GM23338 (cell line): ENCODE measurements around the gene ITGB7. TPM values are rescaled to one million over a fixed set of nuclear protein-coding genes. Genes with fewer than 3 reads are reported as not detected.

Experiments
- ATAC-seq: fragments of 200-7000 bp; cut with Tn5 transposase; 3 replicates; pipeline ENCODE4 v1.9.1; 2020
- DNase-seq: peaks from one replicate; pipeline ENCODE4 v3.0.0-alpha.2; 2015; ENCODE audit warnings: low spot score
- H2AFZ ChIP-seq: fragments of 200-600 bp; sonication (generic); 2 replicates; pipeline ENCODE4 v1.8.0; 2016; ENCODE audit warnings: antibody characterized with exemption, mild to moderate bottlenecking, moderate library complexity
- H3F3A ChIP-seq: fragments of 200-600 bp; sonication (generic); replicated peaks from 2 replicates; pipeline ENCODE4 v1.8.0; 2017; ENCODE audit warnings: antibody characterized with exemption, mixed run types, low read depth
- H3K27ac ChIP-seq: fragments of 200-600 bp; sonication (generic); 2 replicates; pipeline ENCODE4 v1.6.1; 2016; ENCODE audit warnings: low read depth
- H3K27me3 ChIP-seq: fragments of 200-600 bp; sonication (generic); 2 replicates; pipeline ENCODE4 v1.8.0; 2016; ENCODE audit warnings: mild to moderate bottlenecking, mixed run types, moderate library complexity; ENCODE audit not compliant: insufficient read depth
- H3K36me3 ChIP-seq: fragments of 200-600 bp; sonication (generic); 2 replicates; pipeline ENCODE4 v1.8.0; 2016; ENCODE audit warnings: mild to moderate bottlenecking; ENCODE audit not compliant: insufficient read depth
- H3K4me1 ChIP-seq: fragments of 200-600 bp; sonication (generic); 2 replicates; pipeline ENCODE4 v1.8.0; 2016; ENCODE audit warnings: mild to moderate bottlenecking, moderate library complexity; ENCODE audit not compliant: insufficient read depth
- H3K4me2 ChIP-seq: fragments of 200-600 bp; sonication (generic); 2 replicates; pipeline ENCODE4 v1.7.1; 2017; ENCODE audit warnings: mixed run types
- H3K4me3 ChIP-seq: fragments of 200-600 bp; sonication (generic); 2 replicates; pipeline ENCODE4 v1.6.1; 2016; ENCODE audit warnings: mixed run types
- H3K79me2 ChIP-seq: fragments of 200-600 bp; sonication (generic); replicated peaks from 2 replicates; pipeline ENCODE4 v1.8.0; 2017; ENCODE audit warnings: mild to moderate bottlenecking; ENCODE audit not compliant: insufficient read depth
- H3K9me2 ChIP-seq: fragments of 200-600 bp; sonication (generic); 2 replicates; pipeline ENCODE4 v1.8.0; 2017; ENCODE audit not compliant: insufficient read depth
- H4K20me1 ChIP-seq: fragments of 200-600 bp; sonication (generic); replicated peaks from 2 replicates; pipeline ENCODE4 v1.8.0; 2017; ENCODE audit warnings: mild to moderate bottlenecking; ENCODE audit not compliant: insufficient read depth
- H3K27ac Mint-ChIP-seq: 2 replicates; pipeline ENCODE4 v1.8.0; 2020; ENCODE audit warnings: inconsistent platforms, mild to moderate bottlenecking, moderate library complexity, mixed read lengths
- H3K27me3 Mint-ChIP-seq: 3 replicates; pipeline ENCODE4 v1.8.0; 2022; ENCODE audit warnings: low read depth, mild to moderate bottlenecking, moderate library complexity, mixed read lengths, inconsistent platforms; ENCODE audit not compliant: insufficient read depth, poor library complexity
- H3K36me3 Mint-ChIP-seq: 3 replicates; pipeline ENCODE4 v1.8.0; 2021; ENCODE audit warnings: low read depth, mild to moderate bottlenecking, inconsistent platforms, moderate library complexity, mixed read lengths
- H3K4me1 Mint-ChIP-seq: 3 replicates; pipeline ENCODE4 v1.8.0; 2020; ENCODE audit warnings: mild to moderate bottlenecking, inconsistent platforms, mixed read lengths
- H3K4me3 Mint-ChIP-seq: 3 replicates; pipeline ENCODE4 v1.8.0; 2021; ENCODE audit warnings: moderate library complexity, mild to moderate bottlenecking, inconsistent platforms, mixed read lengths
- H3K9me3 Mint-ChIP-seq: 3 replicates; pipeline ENCODE4 v1.8.0; 2020; ENCODE audit warnings: moderate library complexity, mild to moderate bottlenecking, inconsistent platforms, mixed read lengths
- CTCF ChIP-seq, 2 experiments: fragments of 200-600 bp in 1 of 2; sonication (generic) in 1 of 2; conservative IDR thresholded peaks; 2 replicates each; pipeline versions ENCODE4 v1.5.1 to v1.6.1; 2016 to 2017; ENCODE audit warnings: antibody characterized with exemption in 2 of 2, low read depth in 2 of 2, mild to moderate bottlenecking in 2 of 2, moderate library complexity in 1 of 2
- ETS1 ChIP-seq: IDR thresholded peaks from 2 replicates; pipeline ENCODE4 v1.6.1; 2016; ENCODE audit warnings: antibody characterized with exemption
- NANOG ChIP-seq: IDR thresholded peaks from 2 replicates; pipeline ENCODE4 v1.6.1; 2016; ENCODE audit warnings: antibody characterized with exemption, borderline replicate concordance
- STAT1 ChIP-seq: IDR thresholded peaks from one replicate; pipeline ENCODE4 v1.6.1; 2016; ENCODE audit warnings: antibody characterized with exemption; ENCODE audit not compliant: unreplicated experiment
- ZNF114 ChIP-seq: fragments of 250-450 bp; sonication (Bioruptor Pico); IDR thresholded peaks from 2 replicates; pipeline ENCODE4 v1.5.0; 2020; ENCODE audit warnings: mild to moderate bottlenecking, moderate library complexity
- ZNF331 ChIP-seq: fragments of 250-450 bp; sonication (Bioruptor Pico); IDR thresholded peaks from 2 replicates; pipeline ENCODE4 v1.5.0; 2020; ENCODE audit warnings: low read depth, mild to moderate bottlenecking, moderate library complexity
- polyA plus RNA-seq: library from polyadenylated mRNA; unstranded; fragments of >200 nt; fragmentation: Nextera tagmentation; extraction: Ambion mirVana; gene quantifications from 2 replicates; pipeline ENCODE4 v1.2.1, GENCODE V29; 2016
- total RNA-seq: library from RNA; depleted of rRNA; stranded (reverse); fragments of >200 nt; shearing (Covaris generic); gene quantifications from 2 replicates; pipeline ENCODE4 v1.2.3, GENCODE V29; 2014

ITGB7 gene
- total and polyA plus RNA-seq, 2 experiments from 2014 or later, result 0.32 TPM; not detected in 1

- H3K27ac Mint-ChIP-seq, result no peak overlapping the region
- no peak for ATAC-seq
Measured at GRCh38 chr12:53198486-53199110, 8.5 kb downstream of the ITGB7 start.

GRCh38 chr12:53197011-53197640, 9.9 kb downstream of the ITGB7 start:
- Histone ChIP-seq H3K79me2 (no peaks in the 10 kb centered on the region), H3K4me2 (peak overlapping the region; percentile 77), H3F3A (no peaks in the 10 kb centered on the region), H3K4me3 (peak overlapping the region; percentile 51; the same call in 1 of the 2 replicates), H2AFZ (peak overlapping the region; percentile 56), H3K27ac (no peak overlapping the region), H4K20me1 (peaks cover 3% of the 10 kb centered on the region), H3K9me2 (no peaks in the 10 kb centered on the region), H3K4me1 (no peaks in the 10 kb centered on the region; the same call in 1 of the 2 replicates), H3K27me3 (peaks cover 86% of the 10 kb centered on the region), H3K36me3 (no peaks in the 10 kb centered on the region)
- peaks cover 2% of the 10 kb centered on the region; the same call in 2 of the 3 replicates for H3K36me3 Mint-ChIP-seq
- peaks cover 38% of the 10 kb centered on the region for H3K27me3 Mint-ChIP-seq
- H3K4me3 Mint-ChIP-seq, result no peak overlapping the region; the same call in 2 of the 3 replicates
- ATAC-seq (no peak; the same call in 2 of the 3 replicates), DNase-seq (no peak)
- H3K27ac Mint-ChIP-seq, result no peak overlapping the region
- no peak for TF ChIP-seq ETS1
- TF ChIP-seq ZNF331 (CRISPR knock-in tag), result no peak
- no peak for TF ChIP-seq NANOG
- TF ChIP-seq STAT1, result no peak
- TF ChIP-seq CTCF (conservative IDR thresholded peaks at IDR 0.05; ENCODE audit: low read depth in 2 of 2), result no peak
- H3K4me1 Mint-ChIP-seq, result peaks cover 2% of the 10 kb centered on the region; the same call in 1 of the 3 replicates
- no peaks in the 10 kb centered on the region; the same call in 1 of the 3 replicates for H3K9me3 Mint-ChIP-seq

More at GRCh38 chr12:53198486-53199110, 8.5 kb downstream of the ITGB7 start:
- Histone ChIP-seq H3K27ac (no peak overlapping the region), H3K4me1 (no peaks in the 10 kb centered on the region; the same call in 1 of the 2 replicates), H3K4me3 (no peak overlapping the region), H3K9me2 (no peaks in the 10 kb centered on the region), H3K36me3 (no peaks in the 10 kb centered on the region), H3K27me3 (peaks cover 78% of the 10 kb centered on the region), H4K20me1 (peaks cover 3% of the 10 kb centered on the region), H3K4me2 (0 out of 2 replicates have a peak overlapping the region, but pooled peaks have one; percentile 77), H3K79me2 (no peaks in the 10 kb centered on the region), H2AFZ (no peak overlapping the region), H3F3A (no peaks in the 10 kb centered on the region)
- Mint-ChIP-seq H3K9me3 (no peaks in the 10 kb centered on the region; the same call in 1 of the 3 replicates), H3K4me3 (no peak overlapping the region), H3K36me3 (no peaks in the 10 kb centered on the region), H3K4me1 (peaks cover 2% of the 10 kb centered on the region; the same call in 1 of the 3 replicates), H3K27me3 (peaks cover 38% of the 10 kb centered on the region)
- no peak for DNase-seq
- TF ChIP-seq ZNF114 (CRISPR knock-in tag), result no peak
